Measurements from ENCODE around the gene ZNF845. TPM values are rescaled to one million over a fixed set of nuclear protein-coding genes. Genes with fewer than 3 reads are reported as not detected.
"Not testable (repeated sequence)": the region's sequence is repeated elsewhere in the genome, so short reads cannot be mapped to it uniquely, and the experiment has no call there.

The ZNF845 gene
- polyA plus RNA-seq, 4 donors: 2.2 to 8.1 (median 2.5) TPM

DNA sequence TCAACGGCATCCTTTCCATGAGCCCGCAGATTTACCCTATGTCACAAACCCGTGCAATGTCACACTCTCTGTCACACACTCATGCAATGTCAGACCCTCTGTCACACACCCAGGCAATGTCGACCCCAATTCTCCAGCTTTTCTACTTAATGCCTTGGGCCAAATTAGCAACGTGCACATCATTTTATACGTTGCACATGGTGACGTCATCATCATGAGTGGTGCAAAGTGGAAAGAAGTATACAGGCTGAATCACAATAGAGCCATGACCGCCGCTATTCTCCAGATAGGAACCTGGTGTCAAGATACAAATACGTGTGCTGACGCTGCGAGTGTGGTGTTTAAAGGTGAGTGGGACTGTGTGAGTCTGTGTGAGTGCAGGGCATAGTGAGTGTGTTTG lies 21.7 kb upstream of the ZNF845 start:
- Histone ChIP-seq H3K4me3 (ENCODE audit: low read depth in 1 of 3, low read length in 3 of 3) (no peak overlapping the region), H3K36me3 (ENCODE audit: control insufficient read depth in 3 of 3, insufficient read depth in 2 of 3, low read depth in 1 of 3, low read length in 3 of 3) (no peaks in the 10 kb centered on the region), H3K27me3 (ENCODE audit: control insufficient read depth in 3 of 3, insufficient read depth in 3 of 3, low read length in 3 of 3) (peaks cover 0 to 14% (median 0%) of the 10 kb centered on the region in 3 donors), H3K9me3 (ENCODE audit: control insufficient read depth in 2 of 2, insufficient read depth in 1 of 2, low read depth in 1 of 2, low read length in 1 of 2) (peaks cover 1 to 11% of the 10 kb centered on the region in 2 donors), H3K27ac (ENCODE audit: low read depth in 1 of 3, low read length in 2 of 3) (no peak overlapping the region), H3K4me1 (ENCODE audit: control insufficient read depth in 3 of 3, insufficient read depth in 2 of 3, low read depth in 1 of 3, low read length in 2 of 3) (no peaks in the 10 kb centered on the region)
- DNase-seq (no peak), FAIRE-seq (no peak)
- WGBS, 3 donors: 76 to 81% (median 76%) methylated on average over 12 of the region's 12 CpGs

DNA sequence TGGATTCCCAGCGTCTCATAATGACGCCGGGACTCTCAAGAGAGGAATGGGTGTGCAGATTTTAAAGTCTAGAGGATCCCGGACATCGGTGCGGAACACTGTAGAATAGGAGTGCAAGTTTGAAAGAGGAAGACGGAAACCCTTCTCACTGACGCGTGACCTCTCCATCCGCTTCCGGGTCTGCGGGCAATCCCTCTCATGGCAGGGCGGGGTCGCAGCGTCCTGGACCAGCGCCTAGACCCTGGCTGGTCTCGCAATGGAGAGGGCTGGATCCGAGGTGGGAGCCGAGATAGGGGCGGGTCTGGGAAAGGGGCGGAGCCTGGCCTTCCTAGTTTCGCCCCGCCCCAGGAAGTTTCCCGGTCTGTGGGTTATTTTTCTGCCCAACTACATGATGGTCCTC lies 4.6 kb upstream of the ZNF845 start:
- no peak for FAIRE-seq

DNA sequence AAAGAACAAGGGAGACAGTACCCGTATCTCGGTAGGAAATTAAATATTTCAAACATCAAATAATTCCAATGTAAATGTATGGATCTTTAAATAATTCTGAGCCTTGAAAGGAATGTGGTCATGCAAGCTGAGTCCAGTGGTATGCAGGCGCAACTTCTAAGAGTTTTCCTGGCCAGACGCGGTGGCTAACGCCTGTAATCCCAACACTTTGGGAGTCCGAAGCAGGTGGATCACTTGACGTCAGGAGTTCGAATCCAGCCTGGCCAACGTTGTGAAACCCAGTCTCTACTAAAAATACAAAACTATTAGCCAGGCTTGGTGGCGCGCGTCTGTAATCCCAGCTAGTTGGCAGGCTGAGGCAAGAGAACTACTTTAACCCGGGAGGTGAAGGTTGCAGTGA lies 1.1 kb upstream of the ZNF845 start:
- FAIRE-seq: no peak
- H3K27ac ChIP-seq (ENCODE audit: low read depth in 1 of 3, low read length in 2 of 3): no peak overlapping the region

More for the DNA sequence above, 4.6 kb upstream of the ZNF845 start:
- Histone ChIP-seq H3K4me3 (ENCODE audit: low read depth in 1 of 3, low read length in 3 of 3) (no peak overlapping the region), H3K9me3 (ENCODE audit: control insufficient read depth in 2 of 2, insufficient read depth in 1 of 2, low read depth in 1 of 2, low read length in 1 of 2) (peaks cover 0 to 40% of the 10 kb centered on the region in 2 donors), H3K4me1 (ENCODE audit: control insufficient read depth in 3 of 3, insufficient read depth in 2 of 3, low read depth in 1 of 3, low read length in 2 of 3) (no peaks in the 10 kb centered on the region), H3K36me3 (ENCODE audit: control insufficient read depth in 3 of 3, insufficient read depth in 2 of 3, low read depth in 1 of 3, low read length in 3 of 3) (no peaks in the 10 kb centered on the region), H3K27ac (ENCODE audit: low read depth in 1 of 3, low read length in 2 of 3) (no peak overlapping the region), H3K27me3 (ENCODE audit: control insufficient read depth in 3 of 3, insufficient read depth in 3 of 3, low read length in 3 of 3) (peaks cover 0 to 14% (median 0%) of the 10 kb centered on the region in 3 donors)
- 38 to 49% (median 47%) methylated on average over 24 of the region's 24 CpGs for WGBS, 3 donors
- no peak for DNase-seq

DNA sequence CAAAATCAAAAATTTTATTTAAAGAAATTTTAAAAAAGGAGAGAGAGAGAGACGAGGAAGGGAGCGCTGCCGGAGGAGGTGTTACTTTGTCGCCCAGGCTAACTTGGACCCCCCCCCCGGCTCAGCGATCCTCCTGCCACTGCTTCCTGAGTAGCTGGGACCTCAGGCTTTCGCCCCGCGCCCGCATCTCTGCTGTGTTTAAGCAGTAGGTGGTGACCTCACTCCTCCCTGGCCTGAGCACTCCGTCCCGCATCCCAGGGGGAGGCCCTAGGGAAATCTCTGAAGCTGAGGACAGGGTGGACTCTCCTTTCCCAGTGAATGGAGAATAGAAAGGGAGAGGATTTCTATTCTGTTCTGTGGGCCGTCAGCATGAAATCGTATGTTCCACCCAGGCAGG lies 485 bp upstream of the ZNF845 start:
- Histone ChIP-seq H3K36me3 (ENCODE audit: control insufficient read depth in 3 of 3, insufficient read depth in 2 of 3, low read depth in 1 of 3, low read length in 3 of 3) (peaks cover 0 to 6% (median under 1%) of the 10 kb centered on the region in 3 donors), H3K27ac (ENCODE audit: low read depth in 1 of 3, low read length in 2 of 3) (peak overlapping the region in 2 of 3 donors; percentile 82 to 83), H3K4me1 (ENCODE audit: control insufficient read depth in 3 of 3, insufficient read depth in 2 of 3, low read depth in 1 of 3, low read length in 2 of 3) (no peaks in the 10 kb centered on the region), H3K27me3 (ENCODE audit: control insufficient read depth in 3 of 3, insufficient read depth in 3 of 3, low read length in 3 of 3) (peaks cover 0 to 3% (median 0%) of the 10 kb centered on the region in 3 donors), H3K4me3 (ENCODE audit: low read depth in 1 of 3, low read length in 3 of 3) (peak overlapping the region; percentile 35 to 84 (median 72)), H3K9me3 (ENCODE audit: control insufficient read depth in 2 of 2, insufficient read depth in 1 of 2, low read depth in 1 of 2, low read length in 1 of 2) (peaks cover 0 to 28% of the 10 kb centered on the region in 2 donors)
- FAIRE-seq: no peak
- WGBS, 3 donors: 0 to 3% (median 2%) methylated on average over 14 of the region's 14 CpGs
- DNase-seq: no peak

More for the DNA sequence above, 1.1 kb upstream of the ZNF845 start:
- Histone ChIP-seq H3K27me3 (ENCODE audit: control insufficient read depth in 3 of 3, insufficient read depth in 3 of 3, low read length in 3 of 3) (peaks cover 0 to 3% (median 0%) of the 10 kb centered on the region in 3 donors), H3K4me3 (ENCODE audit: low read depth in 1 of 3, low read length in 3 of 3) (no peak overlapping the region), H3K4me1 (ENCODE audit: control insufficient read depth in 3 of 3, insufficient read depth in 2 of 3, low read depth in 1 of 3, low read length in 2 of 3) (no peaks in the 10 kb centered on the region), H3K9me3 (ENCODE audit: control insufficient read depth in 2 of 2, insufficient read depth in 1 of 2, low read depth in 1 of 2, low read length in 1 of 2) (peaks cover 0 to 26% of the 10 kb centered on the region in 2 donors), H3K36me3 (ENCODE audit: control insufficient read depth in 3 of 3, insufficient read depth in 2 of 3, low read depth in 1 of 3, low read length in 3 of 3) (no peaks in the 10 kb centered on the region)
- 61 to 84% (median 82%) methylated on average over 14 of the region's 14 CpGs for WGBS, 3 donors
- no peak for DNase-seq

DNA sequence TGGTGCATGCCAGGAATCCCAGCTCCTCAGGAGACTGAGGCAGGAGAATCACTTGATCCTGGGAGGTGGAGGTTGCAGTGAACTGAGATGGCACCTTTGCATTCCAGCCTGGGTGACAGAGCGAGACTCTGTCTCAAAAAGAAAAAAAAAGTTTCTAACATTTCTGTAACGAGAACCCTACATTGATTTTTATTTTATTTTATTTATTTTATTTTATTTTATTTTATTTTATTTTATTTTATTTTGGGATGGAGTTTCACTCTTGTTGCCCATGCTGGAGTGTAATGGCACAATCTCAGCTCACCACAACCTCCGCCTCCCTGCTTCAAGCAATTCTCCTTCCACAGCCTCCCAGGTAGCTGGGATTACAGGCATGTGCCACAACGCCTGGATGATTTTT lies 10.9 kb downstream of the ZNF845 start:
- not testable (repeated sequence) for H3K27me3 ChIP-seq (ENCODE audit: control insufficient read depth in 3 of 3, insufficient read depth in 3 of 3, low read length in 3 of 3); H3K4me3 ChIP-seq (ENCODE audit: low read depth in 1 of 3, low read length in 3 of 3); H3K4me1 ChIP-seq (ENCODE audit: control insufficient read depth in 3 of 3, insufficient read depth in 2 of 3, low read depth in 1 of 3, low read length in 2 of 3); DNase-seq; H3K27ac ChIP-seq (ENCODE audit: low read depth in 1 of 3, low read length in 2 of 3); FAIRE-seq
- Histone ChIP-seq H3K36me3 (ENCODE audit: control insufficient read depth in 3 of 3, insufficient read depth in 2 of 3, low read depth in 1 of 3, low read length in 3 of 3) (peaks cover 38 to 74% (median 43%) of the 10 kb centered on the region in 3 donors), H3K9me3 (ENCODE audit: control insufficient read depth in 2 of 2, insufficient read depth in 1 of 2, low read depth in 1 of 2, low read length in 1 of 2) (peaks cover 4 to 79% of the 10 kb centered on the region in 2 donors)
- WGBS, 3 donors: 97 to 100% (median 99%) methylated on average over 4 of the region's 4 CpGs

DNA sequence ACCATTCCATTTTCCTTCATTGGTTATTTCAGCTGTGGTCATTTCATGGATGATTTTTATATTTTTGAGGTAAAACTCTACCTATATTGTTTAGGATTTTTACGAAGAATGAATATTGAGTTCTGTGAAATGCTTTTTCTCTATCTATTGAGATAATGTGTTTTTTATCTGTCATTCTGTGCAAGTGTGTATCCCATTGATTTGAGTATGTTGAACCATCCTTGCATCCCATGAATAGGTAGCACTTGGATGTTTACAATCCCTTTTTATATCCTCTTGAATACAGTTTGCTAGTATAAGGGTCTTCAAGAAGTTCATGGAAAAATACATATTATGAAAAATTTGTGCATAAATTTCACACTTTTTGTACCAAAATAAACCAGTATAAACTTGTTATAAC lies 22.2 kb downstream of the ZNF845 start:
- Histone ChIP-seq H3K4me3 (ENCODE audit: low read depth in 1 of 3, low read length in 3 of 3) (no peak overlapping the region), H3K4me1 (ENCODE audit: control insufficient read depth in 3 of 3, insufficient read depth in 2 of 3, low read depth in 1 of 3, low read length in 2 of 3) (no peaks in the 10 kb centered on the region)
- DNase-seq: no peak

DNA sequence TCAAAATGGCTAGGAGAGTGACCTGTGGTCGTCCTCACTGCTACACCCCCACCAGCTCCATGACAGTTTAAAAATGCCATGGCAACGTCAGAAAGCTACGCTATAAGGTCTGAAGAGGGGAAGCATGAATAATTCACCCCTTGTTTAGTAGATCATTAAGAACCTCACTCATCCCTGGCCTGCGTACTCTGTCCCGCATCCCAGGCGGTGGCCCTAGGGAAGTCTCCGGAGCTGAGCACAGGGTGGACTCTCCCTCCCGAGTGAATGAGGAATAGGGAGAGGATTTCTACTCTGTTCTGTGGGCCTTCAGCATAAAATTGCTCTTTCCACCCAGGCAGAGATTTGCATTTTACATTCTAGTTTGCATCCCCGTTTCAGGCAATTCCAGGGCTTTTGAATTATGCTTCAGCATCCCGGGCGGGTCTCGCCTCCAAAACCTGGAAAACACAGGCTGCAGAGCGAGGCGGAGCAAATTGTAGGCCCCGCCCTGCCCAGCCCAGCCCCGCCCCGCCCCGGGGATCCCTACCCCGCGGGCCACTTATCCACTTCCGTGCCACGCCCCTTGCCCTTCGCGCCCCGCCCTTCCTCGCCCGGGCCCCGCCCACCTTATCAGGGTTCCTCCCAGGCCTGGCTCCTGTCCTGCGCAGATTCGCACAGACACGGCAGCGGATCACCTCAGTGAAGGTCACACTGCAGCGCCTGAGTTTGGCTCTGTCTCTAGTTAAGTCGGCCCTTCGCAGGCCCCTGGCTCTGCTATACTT lies 24.5 kb downstream of the ZNF845 start:
- Histone ChIP-seq H3K4me1 (ENCODE audit: control insufficient read depth in 3 of 3, insufficient read depth in 2 of 3, low read depth in 1 of 3, low read length in 2 of 3) (no peaks in the 10 kb centered on the region), H3K36me3 (ENCODE audit: control insufficient read depth in 3 of 3, insufficient read depth in 2 of 3, low read depth in 1 of 3, low read length in 3 of 3) (peaks cover 0 to 2% (median 0%) of the 10 kb centered on the region in 3 donors), H3K9me3 (ENCODE audit: control insufficient read depth in 2 of 2, insufficient read depth in 1 of 2, low read depth in 1 of 2, low read length in 1 of 2) (peaks cover 2 to 41% of the 10 kb centered on the region in 2 donors), H3K27me3 (ENCODE audit: control insufficient read depth in 3 of 3, insufficient read depth in 3 of 3, low read length in 3 of 3) (no peaks in the 10 kb centered on the region), H3K27ac (ENCODE audit: low read depth in 1 of 3, low read length in 2 of 3) (no peak overlapping the region), H3K4me3 (ENCODE audit: low read depth in 1 of 3, low read length in 3 of 3) (no peak overlapping the region)
- DNase-seq (no peak), FAIRE-seq (no peak)
- 66 to 75% (median 68%) methylated on average over 26 to 35 of the region's 35 CpGs for WGBS, 3 donors

More for the DNA sequence above, 22.2 kb downstream of the ZNF845 start:
- Histone ChIP-seq H3K27ac (ENCODE audit: low read depth in 1 of 3, low read length in 2 of 3) (no peak overlapping the region), H3K36me3 (ENCODE audit: control insufficient read depth in 3 of 3, insufficient read depth in 2 of 3, low read depth in 1 of 3, low read length in 3 of 3) (peaks cover 2 to 9% (median 7%) of the 10 kb centered on the region in 3 donors), H3K9me3 (ENCODE audit: control insufficient read depth in 2 of 2, insufficient read depth in 1 of 2, low read depth in 1 of 2, low read length in 1 of 2) (peaks cover 3 to 49% of the 10 kb centered on the region in 2 donors), H3K27me3 (ENCODE audit: control insufficient read depth in 3 of 3, insufficient read depth in 3 of 3, low read length in 3 of 3) (no peaks in the 10 kb centered on the region)
- FAIRE-seq: no peak
- 96 to 100% (median 98%) methylated on average over 1 of the region's 1 CpG for WGBS, 3 donors

DNA sequence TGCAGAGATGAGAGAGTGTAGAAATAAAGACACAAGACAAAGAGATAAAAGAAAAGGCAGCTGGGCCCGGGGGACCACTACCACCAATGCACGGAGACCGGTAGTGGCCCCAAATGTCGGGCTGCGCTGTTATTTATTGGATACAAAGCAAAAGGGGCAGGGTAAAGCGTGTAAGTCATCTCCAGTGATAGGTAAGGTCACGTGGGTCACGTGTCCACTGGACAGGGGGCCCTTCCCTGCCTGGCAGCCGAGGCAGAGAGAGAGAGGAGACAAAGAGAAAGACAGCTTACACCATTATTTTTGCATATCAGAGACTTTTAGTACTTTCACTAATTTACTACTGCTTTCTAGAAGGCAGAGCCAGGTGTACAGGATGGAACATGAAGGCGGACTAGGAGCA lies 26.5 kb downstream of the ZNF845 start:
- not testable (repeated sequence) for DNase-seq; H3K4me1 ChIP-seq (ENCODE audit: control insufficient read depth in 3 of 3, insufficient read depth in 2 of 3, low read depth in 1 of 3, low read length in 2 of 3); H3K36me3 ChIP-seq (ENCODE audit: control insufficient read depth in 3 of 3, insufficient read depth in 2 of 3, low read depth in 1 of 3, low read length in 3 of 3); FAIRE-seq; H3K4me3 ChIP-seq (ENCODE audit: low read depth in 1 of 3, low read length in 3 of 3); H3K27me3 ChIP-seq (ENCODE audit: control insufficient read depth in 3 of 3, insufficient read depth in 3 of 3, low read length in 3 of 3); H3K27ac ChIP-seq (ENCODE audit: low read depth in 1 of 3, low read length in 2 of 3)
- H3K9me3 ChIP-seq (ENCODE audit: control insufficient read depth in 2 of 2, insufficient read depth in 1 of 2, low read depth in 1 of 2, low read length in 1 of 2): peaks cover 2 to 32% of the 10 kb centered on the region in 2 donors
- WGBS, 3 donors: 59 to 91% (median 91%) methylated on average over 3 to 10 of the region's 10 CpGs
